OCI-LY3 (cell line): Measurements from ENCODE around the gene PHF14.

Source experiments
- H2AFZ ChIP-seq: fragments of 200-600, 300-600 bp; shearing (Covaris generic); 2 replicates; pipeline ENCODE4 v1.6.0; 2014; ENCODE audit warnings: antibody characterized with exemption, low read depth, low read length
- H3K27ac ChIP-seq: fragments of 200-600, 300-600 bp; sonication (generic); 2 replicates; pipeline ENCODE4 v1.5.1; 2014; ENCODE audit warnings: mild to moderate bottlenecking, low read length, moderate library complexity, mixed read lengths
- H3K27me3 ChIP-seq: fragments of 200-600, 300-600 bp; sonication (generic); 2 replicates; pipeline ENCODE4 v1.6.1; 2014; ENCODE audit warnings: low read depth, low read length, mixed read lengths
- H3K36me3 ChIP-seq: fragments of 200-600, 300-600 bp; sonication (generic); replicated peaks from 2 replicates; pipeline ENCODE3; 2014; ENCODE audit warnings: low read depth, low read length, mixed read lengths
- H3K4me1 ChIP-seq: fragments of 300-600, 200-600 bp; sonication (generic); 2 replicates; pipeline ENCODE4 v1.6.1; 2014; ENCODE audit warnings: low read length, mixed read lengths
- H3K4me2 ChIP-seq: fragments of 200-600, 300-600 bp; sonication (generic); 2 replicates; pipeline ENCODE4 v1.6.1; 2014; ENCODE audit warnings: low read length, mixed read lengths
- H3K4me3 ChIP-seq: fragments of 300-600, 200-600 bp; sonication (generic); 2 replicates; pipeline ENCODE4 v1.5.1; 2014; ENCODE audit warnings: antibody characterized with exemption, mild to moderate bottlenecking, low read length, moderate library complexity
- H3K79me2 ChIP-seq: fragments of 300-600, 200-600 bp; shearing (Covaris generic); 2 replicates; pipeline ENCODE4 v1.6.1; 2014; ENCODE audit warnings: mild to moderate bottlenecking, low read length, mixed read lengths
- H3K9ac ChIP-seq: fragments of 300-600, 200-600 bp; shearing (Covaris generic); 2 replicates; pipeline ENCODE4 v1.6.0; 2014; ENCODE audit warnings: mild to moderate bottlenecking, low read length, moderate library complexity
- H3K9me3 ChIP-seq: fragments of 200-600, 300-600 bp; shearing (Covaris generic); 2 replicates; pipeline ENCODE4 v1.6.1; 2014; ENCODE audit warnings: low read length, mixed read lengths; ENCODE audit not compliant: insufficient read depth
- H4K20me1 ChIP-seq: fragments of 200-600, 300-600 bp; sonication (generic); 2 replicates; pipeline ENCODE4 v1.6.1; 2016; ENCODE audit warnings: low read length, mixed read lengths; ENCODE audit not compliant: insufficient read depth
- CTCF ChIP-seq: fragments of 200-600, 300-600 bp; sonication (generic); IDR thresholded peaks from 2 replicates; pipeline ENCODE4 v1.5.1; 2014; ENCODE audit warnings: antibody characterized with exemption, low read length, low read depth
- EZH2phosphoT487 ChIP-seq: fragments of 200-600 bp; shearing (Covaris generic); IDR thresholded peaks from 2 replicates; pipeline ENCODE4 v1.6.1; 2018; ENCODE audit warnings: antibody characterized with exemption, mixed run types, low read depth

Gene PHF14

GRCh38 chr7:11203683-11204082 lies 230.0 kb downstream of the PHF14 start:
- no peaks in the 10 kb centered on the region for H3K79me2 ChIP-seq
- H4K20me1 ChIP-seq, result no peaks in the 10 kb centered on the region
- no peaks in the 10 kb centered on the region for H3K4me1 ChIP-seq
- no peaks in the 10 kb centered on the region for H3K9me3 ChIP-seq
- TF ChIP-seq EZH2phosphoT487 (no peak), CTCF (no peak)
- H3K36me3 ChIP-seq, result no peaks in the 10 kb centered on the region
- no peaks in the 10 kb centered on the region for H3K27me3 ChIP-seq
- no peak overlapping the region for H3K9ac ChIP-seq
- no peak overlapping the region for H3K4me3 ChIP-seq
- no peak overlapping the region for H3K4me2 ChIP-seq
- no peak overlapping the region for H3K27ac ChIP-seq
- no peak overlapping the region for H2AFZ ChIP-seq

- H3K79me2 ChIP-seq, result no peaks in the 10 kb centered on the region
- H3K4me1 ChIP-seq, result 0 out of 2 replicates have a peak, but pooled peaks cover 1% of the 10 kb centered on the region
- H3K36me3 ChIP-seq, result no peaks in the 10 kb centered on the region
- H3K4me2 ChIP-seq, result no peak overlapping the region
- H2AFZ ChIP-seq, result no peak overlapping the region
- H3K9me3 ChIP-seq, result no peaks in the 10 kb centered on the region
- no peak for TF ChIP-seq EZH2phosphoT487
- no peak for TF ChIP-seq CTCF
- H4K20me1 ChIP-seq, result no peaks in the 10 kb centered on the region
- H3K27ac ChIP-seq, result no peak overlapping the region
- no peak overlapping the region for H3K9ac ChIP-seq
- no peak overlapping the region for H3K4me3 ChIP-seq
- H3K27me3 ChIP-seq, result no peaks in the 10 kb centered on the region
Observed at GRCh38 chr7:11206177-11206899, 232.7 kb downstream of the PHF14 start.

- H3K27me3 ChIP-seq, result no peaks in the 10 kb centered on the region
Observed at GRCh38 chr7:11207565-11207964, 233.9 kb downstream of the PHF14 start.

More at GRCh38 chr7:11207565-11207964, 233.9 kb downstream of the PHF14 start:
- Histone ChIP-seq H3K4me1 (peaks cover 8% of the 10 kb centered on the region), H3K9me3 (no peaks in the 10 kb centered on the region), H2AFZ (no peak overlapping the region), H4K20me1 (no peaks in the 10 kb centered on the region), H3K27ac (no peak overlapping the region), H3K9ac (no peak overlapping the region), H3K4me3 (no peak overlapping the region), H3K4me2 (no peak overlapping the region), H3K79me2 (no peaks in the 10 kb centered on the region), H3K36me3 (no peaks in the 10 kb centered on the region)
- TF ChIP-seq CTCF (no peak), EZH2phosphoT487 (no peak)
